HepG2 (cell line): ENCODE data around the gene LIPA. TPM values are rescaled to one million over a fixed set of nuclear protein-coding genes. Genes with fewer than 3 reads are reported as not detected.
A peak's percentile ranks its signal among the peaks of the same experiment; 100 is the strongest.

Experiments
- ARNTL ChIP-seq: sonication (generic); formaldehyde crosslinking; IDR thresholded peaks from 2 replicates; pipeline ENCODE4 v1.4.0; 2020; ENCODE audit warnings: mild to moderate bottlenecking, missing genetic modification reagents
- ASH2L ChIP-seq: fragments of 300-600, 200-600 bp; sonication (generic); IDR thresholded peaks from 2 replicates; pipeline ENCODE4 v1.7.0; 2017; ENCODE audit warnings: low read depth, mild to moderate bottlenecking, moderate library complexity, mixed read lengths, low read length; ENCODE audit not compliant: insufficient read length
- CREB1 ChIP-seq, 2 experiments: fragments of 450-650 bp in 1 of 2; IDR thresholded peaks; 2 replicates each; pipeline ENCODE4 v1.6.1; 2016 to 2017; ENCODE audit warnings: control low read depth in 1 of 2, mild to moderate bottlenecking in 1 of 2, missing compliant biosample characterization in 1 of 2, missing genetic modification characterization in 1 of 2
- ERF ChIP-seq: IDR thresholded peaks from 2 replicates; pipeline ENCODE4 v1.6.1; 2018; ENCODE audit warnings: missing biosample characterization, missing genetic modification reagents
- GPBP1L1 ChIP-seq: sonication (generic); formaldehyde crosslinking; IDR thresholded peaks from 2 replicates; pipeline ENCODE4 v1.5.0; 2020; ENCODE audit warnings: mild to moderate bottlenecking, missing genetic modification reagents
- HIC2 ChIP-seq: sonication (generic); formaldehyde crosslinking; IDR thresholded peaks from 2 replicates; pipeline ENCODE4 v1.9.0; 2022; ENCODE audit warnings: low read depth, missing genetic modification reagents
- JUNB ChIP-seq: sonication (generic); formaldehyde crosslinking; IDR thresholded peaks from 2 replicates; pipeline ENCODE4 v1.8.0; 2022; ENCODE audit warnings: missing genetic modification reagents, mild to moderate bottlenecking, borderline replicate concordance
- KDM3A ChIP-seq: IDR thresholded peaks from 2 replicates; pipeline ENCODE4 v1.6.1; 2018; ENCODE audit warnings: low read depth, missing compliant biosample characterization
- KDM6A ChIP-seq: IDR thresholded peaks from 2 replicates; pipeline ENCODE4 v1.6.1; 2016; ENCODE audit warnings: low read depth
- PRDM4 ChIP-seq: sonication (generic); formaldehyde crosslinking; IDR thresholded peaks from 2 replicates; pipeline ENCODE4 v1.9.0; 2021; ENCODE audit warnings: missing genetic modification reagents, borderline replicate concordance
- RXRB ChIP-seq: IDR thresholded peaks from 2 replicates; pipeline ENCODE4 v1.6.1; 2016; ENCODE audit warnings: borderline replicate concordance, missing genetic modification reagents, missing compliant biosample characterization
- SMAD9 ChIP-seq: sonication (generic); formaldehyde crosslinking; IDR thresholded peaks from 2 replicates; pipeline ENCODE4 v1.5.1; 2020; ENCODE audit warnings: mild to moderate bottlenecking, missing genetic modification reagents
- TGIF2 ChIP-seq: IDR thresholded peaks from 2 replicates; pipeline ENCODE4 v1.6.1; 2016; ENCODE audit warnings: control low read depth, missing compliant biosample characterization
- ZNF256 ChIP-seq: sonication (generic); formaldehyde crosslinking; conservative IDR thresholded peaks from 2 replicates; pipeline ENCODE4 v1.4.0; 2020; ENCODE audit warnings: missing genetic modification reagents
- ZNF609 ChIP-seq: sonication (generic); formaldehyde crosslinking; IDR thresholded peaks from 2 replicates; pipeline ENCODE4 v1.4.0; 2020; ENCODE audit warnings: mild to moderate bottlenecking, missing genetic modification reagents, borderline replicate concordance
- ZNF639 ChIP-seq: conservative IDR thresholded peaks from 2 replicates; pipeline ENCODE4 v1.6.1; 2018; ENCODE audit warnings: missing genetic modification reagents
- ZNF775 ChIP-seq: sonication (generic); formaldehyde crosslinking; IDR thresholded peaks from 2 replicates; pipeline ENCODE4 v1.4.0; 2020; ENCODE audit warnings: missing genetic modification reagents, mild to moderate bottlenecking, moderate library complexity, borderline replicate concordance
- ZSCAN29 ChIP-seq: sonication (generic); formaldehyde crosslinking; conservative IDR thresholded peaks from 2 replicates; pipeline ENCODE4 v1.4.0; 2020; ENCODE audit warnings: mild to moderate bottlenecking, missing genetic modification reagents
- polyA plus RNA-seq, 8 experiments: library from polyadenylated mRNA; depleted of rRNA in 3 of 8; stranded (reverse) in 7 of 8; unstranded in 1 of 8; fragments of >200 nt; fragmentation: Illumina TruSeq in 4 of 8; extraction: Trizol in 4 of 8; gene quantifications; 2 replicates each; pipeline versions ENCODE4 v1.2.1 to v1.2.3, GENCODE V29; 2011 to 2016; ENCODE audit warnings: low read depth in 4 of 8, missing spikeins in 1 of 8, mixed read lengths in 1 of 8; ENCODE audit not compliant: insufficient read depth in 1 of 8
- total RNA-seq, 5 experiments: library from RNA; depleted of rRNA; stranded (reverse); fragments of >200 nt; fragmentation: Illumina TruSeq; extraction: Trizol; gene quantifications; 2 replicates each; pipeline ENCODE4 v1.2.3, GENCODE V29; 2016; ENCODE audit warnings: low read depth in 1 of 5

LIPA gene
- total and polyA plus RNA-seq, 2 of the 13 experiments (the other 11 are each of a cell fraction or from before 2014, with no cell fraction given), result 57.1 to 79.5 TPM

- TF ChIP-seq ZNF775 (CRISPR knock-in tag) (no peak), CREB1 (IDR thresholded peaks at IDR 0.05) (no peak), CREB1 (CRISPR knock-in tag; IDR thresholded peaks at IDR 0.05) (peak; percentile 54; the same call in 1 of the 2 replicates), ASH2L (no peak), GPBP1L1 (CRISPR knock-in tag) (no peak), HIC2 (no peak), ZSCAN29 (CRISPR knock-in tag) (no peak), JUNB (CRISPR knock-in tag) (peak; percentile 78; the same call in 1 of the 2 replicates), ERF (CRISPR knock-in tag) (no peak), ZNF609 (peak; percentile 48; the same call in 1 of the 2 replicates), ZNF639 (CRISPR knock-in tag) (no peak), TGIF2 (CRISPR knock-in tag) (no peak), KDM3A (CRISPR knock-in tag) (no peak), PRDM4 (CRISPR knock-in tag) (no peak), ZNF256 (CRISPR knock-in tag) (no peak), ARNTL (no peak), SMAD9 (no peak), KDM6A (CRISPR knock-in tag) (no peak), RXRB (CRISPR knock-in tag) (peak; percentile 49; the same call in 1 of the 2 replicates)
Measured at GRCh38 chr10:89278034-89278535, 26.5 kb upstream of the LIPA start (continued).
